ENCODE data around the gene ULK4.

DNA sequence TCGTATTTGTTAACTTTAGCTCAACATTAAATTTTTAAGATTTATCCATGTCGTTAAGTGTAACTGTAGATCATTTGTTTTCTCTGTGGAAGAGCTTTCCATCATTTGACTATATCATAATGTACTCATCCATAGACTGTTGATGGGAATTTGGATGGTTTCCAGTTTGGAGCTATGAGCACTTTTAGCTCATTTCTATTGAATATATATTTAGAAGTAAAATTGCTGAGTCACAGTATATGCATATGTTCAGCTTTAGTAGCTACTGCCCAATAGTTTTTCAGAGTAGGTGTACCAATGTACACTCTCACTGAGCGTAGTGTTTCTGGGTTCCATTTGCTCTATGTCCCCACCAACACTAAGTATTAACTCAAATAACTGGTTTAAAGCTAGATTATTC, 263.0 kb downstream of the ULK4 start:
- TF ChIP-seq CTCF (IDR thresholded peaks at IDR 0.05 in 2 of 3, conservative IDR thresholded peaks at IDR 0.05 in 1 of 3; ENCODE audit: insufficient read depth in 2 of 3, low read depth in 1 of 3, low read length in 3 of 3) (no peak), MAFK (IDR thresholded peaks at IDR 0.05; ENCODE audit: low read length) (peak; percentile 90), MYNN (IDR thresholded peaks at IDR 0.05) (no peak), MYNN (CRISPR knock-in tag; IDR thresholded peaks at IDR 0.05) (no peak), E2F4 (CRISPR knock-in tag; IDR thresholded peaks at IDR 0.05; ENCODE audit: low read depth) (no peak), SMARCC2 (IDR thresholded peaks at IDR 0.05; ENCODE audit: low read depth) (no peak), YY1 (IDR thresholded peaks at IDR 0.05; ENCODE audit: borderline replicate concordance in 1 of 3, control insufficient read depth in 1 of 3, extremely low read depth in 1 of 3, insufficient read depth in 3 of 3, insufficient read length in 1 of 3, insufficient replicate concordance in 2 of 3, low read depth in 1 of 3, low read length in 2 of 3) (no peak), EZH2 (IDR thresholded peaks at IDR 0.05; ENCODE audit: borderline replicate concordance, low read depth, low read length) (no peak), ZNF217 (CRISPR knock-in tag; IDR thresholded peaks at IDR 0.05) (no peak), NONO (IDR thresholded peaks at IDR 0.05; ENCODE audit: low read depth in 2 of 2, low read length in 1 of 2) (no peak), SIX5 (IDR thresholded peaks at IDR 0.05; ENCODE audit: borderline replicate concordance in 1 of 2, insufficient read depth in 1 of 2, low read depth in 1 of 2, low read length in 2 of 2) (no peak)
- TF ChIP-seq, protein P1, sequence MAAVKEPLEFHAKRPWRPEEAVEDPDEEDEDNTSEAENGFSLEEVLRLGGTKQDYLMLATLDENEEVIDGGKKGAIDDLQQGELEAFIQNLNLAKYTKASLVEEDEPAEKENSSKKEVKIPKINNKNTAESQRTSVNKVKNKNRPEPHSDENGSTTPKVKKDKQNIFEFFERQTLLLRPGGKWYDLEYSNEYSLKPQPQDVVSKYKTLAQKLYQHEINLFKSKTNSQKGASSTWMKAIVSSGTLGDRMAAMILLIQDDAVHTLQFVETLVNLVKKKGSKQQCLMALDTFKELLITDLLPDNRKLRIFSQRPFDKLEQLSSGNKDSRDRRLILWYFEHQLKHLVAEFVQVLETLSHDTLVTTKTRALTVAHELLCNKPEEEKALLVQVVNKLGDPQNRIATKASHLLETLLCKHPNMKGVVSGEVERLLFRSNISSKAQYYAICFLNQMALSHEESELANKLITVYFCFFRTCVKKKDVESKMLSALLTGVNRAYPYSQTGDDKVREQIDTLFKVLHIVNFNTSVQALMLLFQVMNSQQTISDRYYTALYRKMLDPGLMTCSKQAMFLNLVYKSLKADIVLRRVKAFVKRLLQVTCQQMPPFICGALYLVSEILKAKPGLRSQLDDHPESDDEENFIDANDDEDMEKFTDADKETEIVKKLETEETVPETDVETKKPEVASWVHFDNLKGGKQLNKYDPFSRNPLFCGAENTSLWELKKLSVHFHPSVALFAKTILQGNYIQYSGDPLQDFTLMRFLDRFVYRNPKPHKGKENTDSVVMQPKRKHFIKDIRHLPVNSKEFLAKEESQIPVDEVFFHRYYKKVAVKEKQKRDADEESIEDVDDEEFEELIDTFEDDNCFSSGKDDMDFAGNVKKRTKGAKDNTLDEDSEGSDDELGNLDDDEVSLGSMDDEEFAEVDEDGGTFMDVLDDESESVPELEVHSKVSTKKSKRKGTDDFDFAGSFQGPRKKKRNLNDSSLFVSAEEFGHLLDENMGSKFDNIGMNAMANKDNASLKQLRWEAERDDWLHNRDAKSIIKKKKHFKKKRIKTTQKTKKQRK (IDR thresholded peaks at IDR 0.05; ENCODE audit: borderline replicate concordance, low read depth, low read length), result no peak
- TF ChIP-seq, protein P2, sequence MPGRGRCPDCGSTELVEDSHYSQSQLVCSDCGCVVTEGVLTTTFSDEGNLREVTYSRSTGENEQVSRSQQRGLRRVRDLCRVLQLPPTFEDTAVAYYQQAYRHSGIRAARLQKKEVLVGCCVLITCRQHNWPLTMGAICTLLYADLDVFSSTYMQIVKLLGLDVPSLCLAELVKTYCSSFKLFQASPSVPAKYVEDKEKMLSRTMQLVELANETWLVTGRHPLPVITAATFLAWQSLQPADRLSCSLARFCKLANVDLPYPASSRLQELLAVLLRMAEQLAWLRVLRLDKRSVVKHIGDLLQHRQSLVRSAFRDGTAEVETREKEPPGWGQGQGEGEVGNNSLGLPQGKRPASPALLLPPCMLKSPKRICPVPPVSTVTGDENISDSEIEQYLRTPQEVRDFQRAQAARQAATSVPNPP (IDR thresholded peaks at IDR 0.05; ENCODE audit: borderline replicate concordance, insufficient read depth, insufficient read length), result no peak
- TF ChIP-seq, protein P3, sequence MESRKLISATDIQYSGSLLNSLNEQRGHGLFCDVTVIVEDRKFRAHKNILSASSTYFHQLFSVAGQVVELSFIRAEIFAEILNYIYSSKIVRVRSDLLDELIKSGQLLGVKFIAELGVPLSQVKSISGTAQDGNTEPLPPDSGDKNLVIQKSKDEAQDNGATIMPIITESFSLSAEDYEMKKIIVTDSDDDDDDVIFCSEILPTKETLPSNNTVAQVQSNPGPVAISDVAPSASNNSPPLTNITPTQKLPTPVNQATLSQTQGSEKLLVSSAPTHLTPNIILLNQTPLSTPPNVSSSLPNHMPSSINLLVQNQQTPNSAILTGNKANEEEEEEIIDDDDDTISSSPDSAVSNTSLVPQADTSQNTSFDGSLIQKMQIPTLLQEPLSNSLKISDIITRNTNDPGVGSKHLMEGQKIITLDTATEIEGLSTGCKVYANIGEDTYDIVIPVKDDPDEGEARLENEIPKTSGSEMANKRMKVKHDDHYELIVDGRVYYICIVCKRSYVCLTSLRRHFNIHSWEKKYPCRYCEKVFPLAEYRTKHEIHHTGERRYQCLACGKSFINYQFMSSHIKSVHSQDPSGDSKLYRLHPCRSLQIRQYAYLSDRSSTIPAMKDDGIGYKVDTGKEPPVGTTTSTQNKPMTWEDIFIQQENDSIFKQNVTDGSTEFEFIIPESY (CRISPR knock-in tag; IDR thresholded peaks at IDR 0.05), result no peak
- TF ChIP-seq, protein P4, sequence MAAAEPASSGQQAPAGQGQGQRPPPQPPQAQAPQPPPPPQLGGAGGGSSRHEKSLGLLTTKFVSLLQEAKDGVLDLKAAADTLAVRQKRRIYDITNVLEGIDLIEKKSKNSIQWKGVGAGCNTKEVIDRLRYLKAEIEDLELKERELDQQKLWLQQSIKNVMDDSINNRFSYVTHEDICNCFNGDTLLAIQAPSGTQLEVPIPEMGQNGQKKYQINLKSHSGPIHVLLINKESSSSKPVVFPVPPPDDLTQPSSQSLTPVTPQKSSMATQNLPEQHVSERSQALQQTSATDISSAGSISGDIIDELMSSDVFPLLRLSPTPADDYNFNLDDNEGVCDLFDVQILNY (CRISPR knock-in tag; IDR thresholded peaks at IDR 0.05), result no peak

Data from K562 (cell line).